ELR (cell line): ENCODE measurements around the gene MOCOS.
"Not testable (repeated sequence)": the region's sequence is repeated elsewhere in the genome, so short reads cannot be mapped to it uniquely, and the experiment has no call there.

Source experiments
- DNase-seq: peaks from one replicate; pipeline ENCODE4 v3.0.0-alpha.2; 2015; ENCODE audit warnings: low read depth

MOCOS gene

DNA sequence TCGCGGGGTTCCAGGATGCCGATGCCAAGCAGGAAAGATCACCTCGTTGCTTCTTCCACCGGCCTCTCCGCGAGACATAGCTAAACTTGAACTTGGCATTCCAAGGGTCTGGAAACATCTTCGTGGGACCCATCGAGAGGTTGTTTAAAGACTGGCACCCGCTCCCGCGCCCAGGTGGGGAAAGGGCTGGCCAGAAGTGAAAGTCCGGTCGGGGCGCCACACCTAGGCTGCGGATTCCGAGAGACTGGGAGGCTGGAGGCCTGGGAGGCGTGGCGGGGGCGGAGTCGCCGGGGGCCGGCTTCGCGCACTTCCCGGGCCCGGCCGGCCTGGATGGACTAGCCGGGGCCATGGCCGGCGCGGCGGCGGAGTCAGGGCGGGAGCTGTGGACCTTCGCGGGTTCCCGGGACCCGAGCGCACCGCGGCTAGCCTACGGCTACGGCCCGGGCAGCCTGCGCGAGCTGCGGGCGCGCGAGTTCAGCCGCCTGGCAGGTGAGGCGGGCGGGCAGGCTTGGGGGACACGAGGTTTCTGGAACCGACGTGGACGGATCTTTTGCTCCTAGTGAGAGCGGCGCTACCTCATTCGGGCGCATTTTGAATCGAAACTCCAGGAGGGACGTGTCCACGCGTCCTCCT lies at the start of gene MOCOS:
TSS of gene MOCOS (plus strand) at position 305 of the 633 bp plus-strand sequence. CDS start at position 348, 43 bp downstream.
- peak; percentile 74 for DNase-seq

- no peak for DNase-seq
Observed at GRCh38 chr18:36139245-36139644, 48.1 kb upstream of the MOCOS start.

GRCh38 chr18:36141576-36141975 lies 45.7 kb upstream of the MOCOS start:
- no peak for DNase-seq

DNA sequence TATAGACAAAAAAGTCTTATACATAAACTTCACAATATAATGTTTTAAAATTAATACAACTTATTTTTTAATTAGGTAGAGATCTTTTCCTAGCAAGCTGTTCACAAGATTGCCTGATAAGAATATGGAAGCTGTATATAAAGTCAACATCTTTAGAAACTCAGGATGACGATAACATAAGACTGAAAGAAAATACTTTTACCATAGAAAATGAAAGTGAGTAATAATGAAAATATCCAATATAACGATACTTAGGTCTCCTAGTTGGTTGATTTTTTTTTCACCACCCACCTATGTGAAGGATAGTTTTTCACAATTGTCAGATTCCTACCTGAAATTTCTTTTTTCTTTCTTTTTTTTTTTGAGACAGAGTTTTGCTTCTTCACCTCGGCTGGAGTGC lies 44.5 kb upstream of the MOCOS start:
- DNase-seq: no peak

GRCh38 chr18:36143391-36143790 lies 43.9 kb upstream of the MOCOS start:
- DNase-seq: no peak

- no peak for DNase-seq
Observed at GRCh38 chr18:36149514-36150289, 37.6 kb upstream of the MOCOS start.

GRCh38 chr18:36152781-36153180 lies 34.5 kb upstream of the MOCOS start:
- no peak for DNase-seq

DNA sequence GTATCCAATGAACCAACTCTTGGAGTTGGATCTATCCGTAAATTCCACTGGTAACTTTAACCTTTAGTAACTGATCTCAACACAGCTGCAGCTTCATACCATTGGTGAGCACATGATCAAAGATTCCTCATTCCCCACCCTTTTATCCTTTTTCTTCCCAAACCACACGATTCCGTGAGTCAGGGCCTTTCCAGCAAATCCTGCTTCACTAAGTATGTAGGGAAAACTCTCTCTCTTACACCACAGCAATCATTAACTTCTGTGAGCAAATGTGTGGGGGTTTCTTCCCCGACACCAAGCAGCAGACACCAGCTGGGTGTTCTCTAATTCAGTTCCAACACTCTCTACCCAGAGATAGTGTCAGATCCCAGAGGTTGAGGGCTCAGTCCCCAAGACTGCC lies 34.1 kb upstream of the MOCOS start:
- DNase-seq: peak; percentile 81

DNA sequence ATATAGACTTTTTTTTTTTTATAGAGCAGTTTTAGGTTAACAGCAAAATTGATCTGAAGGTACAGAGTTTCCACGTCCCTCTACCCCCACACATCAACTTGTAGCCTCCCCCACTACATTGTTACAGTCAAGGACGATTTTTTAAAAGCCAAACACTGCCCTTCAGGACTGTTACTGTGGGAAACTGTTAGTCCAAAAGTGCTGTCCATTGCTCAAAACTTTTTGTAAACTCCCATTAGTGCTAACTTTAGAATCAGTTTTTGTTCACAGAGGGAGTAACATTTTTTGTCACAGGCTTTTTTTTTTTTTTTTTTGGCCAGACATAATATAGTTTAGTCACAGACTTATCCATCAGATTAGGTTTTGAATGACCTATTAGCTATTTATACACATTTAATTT lies 33.5 kb upstream of the MOCOS start:
- DNase-seq: no peak

DNA sequence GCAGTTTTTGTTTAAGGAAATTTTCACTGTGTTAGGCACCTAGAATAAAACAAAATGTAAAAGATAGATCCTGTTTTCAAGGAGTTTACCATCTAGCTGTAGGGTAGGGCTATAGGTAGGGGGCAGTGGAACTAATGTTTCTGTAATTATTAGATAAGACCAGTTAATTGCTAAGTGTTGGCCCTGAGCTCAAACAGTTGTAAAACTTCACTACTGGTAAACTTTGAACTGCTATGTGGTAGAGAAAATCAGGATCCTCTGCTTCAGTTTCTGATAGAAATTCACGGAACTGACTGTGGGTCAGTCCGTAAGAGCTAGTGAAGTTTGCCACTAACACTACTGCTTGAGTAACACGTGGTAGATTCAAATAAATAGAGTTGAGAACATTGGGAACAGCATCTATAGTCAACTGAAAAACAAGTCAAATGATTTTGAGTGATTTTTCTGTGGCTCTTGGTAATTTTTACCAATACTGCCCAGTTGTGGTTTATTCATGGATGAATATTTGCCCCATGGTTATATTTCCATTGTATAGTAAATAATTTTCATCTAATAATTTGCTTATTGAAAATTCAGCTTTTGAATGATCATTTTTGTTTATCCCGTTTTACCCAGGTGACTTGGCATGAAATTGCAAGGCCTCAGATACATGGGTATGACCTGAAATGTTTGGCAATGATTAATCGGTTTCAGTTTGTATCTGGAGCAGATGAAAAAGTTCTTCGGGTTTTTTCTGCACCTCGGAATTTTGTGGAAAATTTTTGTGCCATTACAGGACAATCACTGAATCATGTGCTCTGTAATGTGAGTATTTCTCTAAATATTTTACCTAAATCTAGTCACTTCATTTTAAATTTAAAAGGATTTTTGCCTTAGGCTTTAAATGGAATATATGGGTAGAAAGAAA lies 31.2 kb upstream of the MOCOS start:
- DNase-seq: peak; percentile 72

- DNase-seq: peak; percentile 34
Observed at GRCh38 chr18:36157441-36157840, 29.9 kb upstream of the MOCOS start.

GRCh38 chr18:36158266-36158867 lies 28.9 kb upstream of the MOCOS start:
- DNase-seq: peak; percentile 87

GRCh38 chr18:36160959-36161371 lies 26.3 kb upstream of the MOCOS start:
- no peak for DNase-seq

DNA sequence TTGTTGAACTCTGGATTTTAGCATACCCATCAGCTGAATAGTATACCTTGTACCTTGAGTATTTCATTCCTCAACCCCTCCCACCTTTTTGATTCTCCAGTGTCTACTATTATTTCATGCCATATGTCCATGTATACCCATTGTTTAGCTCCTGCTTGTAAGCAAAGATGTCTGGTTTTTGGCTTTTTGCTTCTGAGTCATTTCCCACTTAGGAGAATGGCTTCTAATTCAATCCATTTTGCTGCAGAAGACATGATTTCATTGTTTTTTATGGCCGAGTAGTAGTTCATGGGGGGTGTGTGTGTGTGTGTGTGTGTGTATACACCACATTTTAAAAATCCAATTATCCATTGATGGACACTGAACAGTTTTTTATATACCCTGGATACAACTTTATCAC lies 24.3 kb upstream of the MOCOS start:
- DNase-seq: no peak

- no peak for DNase-seq
Observed at GRCh38 chr18:36167692-36168218, 19.5 kb upstream of the MOCOS start.

DNA sequence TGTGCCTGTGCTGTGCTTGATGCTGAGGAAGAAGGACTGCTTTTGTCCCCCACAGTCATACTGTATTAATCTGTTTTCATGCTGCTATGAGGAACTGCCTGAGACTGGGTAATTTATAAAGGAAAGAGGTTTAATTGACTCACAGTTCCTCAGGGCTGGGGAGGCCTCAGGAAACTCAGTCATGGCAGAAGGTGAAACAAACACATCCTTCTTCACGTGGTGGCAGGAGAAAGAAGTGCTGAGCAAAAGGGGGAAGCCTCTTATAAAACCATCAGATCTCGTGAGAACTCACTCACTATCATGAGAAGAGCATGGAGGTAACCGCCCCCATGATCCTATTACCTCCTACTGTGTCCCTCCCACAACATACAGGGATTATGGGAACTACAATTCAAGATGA lies 19.0 kb upstream of the MOCOS start:
- DNase-seq: not testable (repeated sequence)

DNA sequence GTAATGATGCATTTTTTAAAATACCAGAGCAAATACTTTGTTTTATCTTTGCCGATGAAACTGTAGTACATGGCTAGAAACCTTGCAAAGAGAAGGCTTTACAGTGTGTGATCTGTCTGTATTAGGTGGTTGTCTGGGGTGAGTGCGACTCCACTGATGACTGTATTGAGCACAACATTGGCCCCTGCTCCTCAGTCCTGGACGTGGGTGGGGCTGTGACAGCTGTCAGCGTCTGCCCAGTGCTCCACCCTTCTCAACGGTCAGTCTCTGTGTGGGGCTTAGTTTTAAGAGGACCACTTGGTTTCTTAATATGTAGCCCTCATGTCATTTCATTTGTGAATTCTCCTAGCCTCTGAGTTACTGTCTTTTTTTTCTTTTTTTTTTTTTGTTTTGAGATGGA lies 17.4 kb upstream of the MOCOS start:
- DNase-seq: no peak

- no peak for DNase-seq
Observed at GRCh38 chr18:36175481-36175880, 11.8 kb upstream of the MOCOS start.

DNA sequence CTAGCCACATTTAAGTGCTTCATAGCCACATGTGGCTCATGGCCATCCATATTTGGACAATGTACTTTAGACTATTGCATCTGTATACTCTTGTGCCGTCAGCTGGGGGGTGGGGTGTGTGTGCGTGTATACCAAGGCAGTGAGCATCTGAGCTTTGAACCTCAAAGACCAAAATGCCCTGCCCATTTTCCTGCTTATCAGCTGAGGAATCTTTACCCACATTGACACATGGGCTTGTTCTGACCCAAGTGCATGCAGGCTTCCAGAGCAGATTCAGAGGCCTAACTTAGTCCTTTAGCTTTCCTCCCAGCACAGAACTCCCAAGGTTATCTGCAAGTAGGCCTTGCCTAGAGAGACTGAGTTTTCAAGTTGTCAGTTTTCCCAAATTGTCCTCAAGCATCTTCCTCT lies 11.1 kb upstream of the MOCOS start:
- DNase-seq: peak; percentile 13

GRCh38 chr18:36176711-36177110 lies 10.6 kb upstream of the MOCOS start:
- DNase-seq: peak; percentile 68

DNA sequence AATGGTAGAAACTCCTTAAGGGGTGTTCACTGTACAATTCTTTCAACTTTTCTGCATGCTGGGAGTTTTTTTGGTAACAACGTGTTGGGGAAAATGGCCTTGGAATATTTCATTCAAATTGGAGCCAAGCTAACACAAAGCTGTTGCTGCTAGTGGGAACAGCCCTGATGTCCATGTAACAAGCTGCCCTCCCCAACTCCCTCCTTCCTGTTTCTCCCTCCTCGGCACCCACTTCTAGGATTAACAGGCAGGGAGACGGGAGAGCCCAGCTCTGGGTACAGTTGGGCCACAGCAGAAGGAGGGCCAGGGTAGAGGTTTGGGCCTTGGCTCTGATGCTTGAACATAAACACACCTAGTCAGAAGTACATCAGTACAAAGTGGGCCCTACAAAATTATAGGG lies 9.4 kb upstream of the MOCOS start:
- no peak for DNase-seq
